Measurements from ENCODE around the gene TBCK. TPM values are rescaled to one million over a fixed set of nuclear protein-coding genes. Genes with fewer than 3 reads are reported as not detected.

The TBCK gene
- total RNA-seq, 4 donors from 2014 or later = 15.6 to 29.9 (median 21.8) TPM

DNA sequence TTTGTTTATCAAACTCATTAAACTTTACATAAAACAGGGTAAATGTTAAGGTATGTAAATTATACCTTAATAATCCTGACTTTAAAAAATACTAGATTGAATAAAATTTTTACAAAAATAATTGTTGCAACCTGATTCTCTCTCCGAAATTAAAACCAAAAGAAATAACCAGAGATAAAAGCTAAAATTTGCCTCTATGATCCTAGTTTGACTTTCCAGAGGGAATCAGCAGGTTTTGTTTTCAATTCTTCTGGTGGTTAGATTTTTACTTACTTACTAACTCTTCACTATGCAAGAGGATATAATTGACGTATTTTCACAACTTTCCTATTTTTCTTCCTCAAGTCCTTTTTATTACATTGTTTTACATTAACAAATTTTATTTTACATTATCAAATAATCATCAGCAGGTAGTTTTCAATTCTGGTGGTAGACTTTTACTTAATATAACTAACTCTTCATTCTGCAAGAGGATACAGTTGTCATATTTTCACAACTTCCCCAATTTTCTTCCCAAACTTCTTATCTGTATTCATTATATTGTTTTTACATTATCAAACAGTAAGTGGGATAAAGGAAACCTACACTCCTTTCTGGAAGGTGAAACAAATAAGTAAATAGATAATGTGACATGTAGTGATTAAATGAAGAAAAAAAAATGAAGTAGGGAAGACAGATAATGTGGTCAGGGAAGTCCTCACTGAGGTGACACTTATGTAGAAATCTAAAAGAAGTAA is 52.2 kb downstream of the TBCK start:
- no peak overlapping the region for H3K4me3 ChIP-seq (ENCODE audit: low read depth, poor library complexity, severe bottlenecking)
- DNase-seq (ENCODE audit: low spot score in 2 of 2) = no peak
- intact Hi-C loops (cut with DNase I; ENCODE audit: low total_unique reads) = no loop called here
- 94 to 97% methylated on average over 2 of the region's 2 CpGs for WGBS, 2 donors
- TF ChIP-seq, protein P1, sequence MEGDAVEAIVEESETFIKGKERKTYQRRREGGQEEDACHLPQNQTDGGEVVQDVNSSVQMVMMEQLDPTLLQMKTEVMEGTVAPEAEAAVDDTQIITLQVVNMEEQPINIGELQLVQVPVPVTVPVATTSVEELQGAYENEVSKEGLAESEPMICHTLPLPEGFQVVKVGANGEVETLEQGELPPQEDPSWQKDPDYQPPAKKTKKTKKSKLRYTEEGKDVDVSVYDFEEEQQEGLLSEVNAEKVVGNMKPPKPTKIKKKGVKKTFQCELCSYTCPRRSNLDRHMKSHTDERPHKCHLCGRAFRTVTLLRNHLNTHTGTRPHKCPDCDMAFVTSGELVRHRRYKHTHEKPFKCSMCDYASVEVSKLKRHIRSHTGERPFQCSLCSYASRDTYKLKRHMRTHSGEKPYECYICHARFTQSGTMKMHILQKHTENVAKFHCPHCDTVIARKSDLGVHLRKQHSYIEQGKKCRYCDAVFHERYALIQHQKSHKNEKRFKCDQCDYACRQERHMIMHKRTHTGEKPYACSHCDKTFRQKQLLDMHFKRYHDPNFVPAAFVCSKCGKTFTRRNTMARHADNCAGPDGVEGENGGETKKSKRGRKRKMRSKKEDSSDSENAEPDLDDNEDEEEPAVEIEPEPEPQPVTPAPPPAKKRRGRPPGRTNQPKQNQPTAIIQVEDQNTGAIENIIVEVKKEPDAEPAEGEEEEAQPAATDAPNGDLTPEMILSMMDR (IDR thresholded peaks at IDR 0.05) = no peak
- no peak for TF ChIP-seq POLR2A (IDR thresholded peaks at IDR 0.05)

DNA sequence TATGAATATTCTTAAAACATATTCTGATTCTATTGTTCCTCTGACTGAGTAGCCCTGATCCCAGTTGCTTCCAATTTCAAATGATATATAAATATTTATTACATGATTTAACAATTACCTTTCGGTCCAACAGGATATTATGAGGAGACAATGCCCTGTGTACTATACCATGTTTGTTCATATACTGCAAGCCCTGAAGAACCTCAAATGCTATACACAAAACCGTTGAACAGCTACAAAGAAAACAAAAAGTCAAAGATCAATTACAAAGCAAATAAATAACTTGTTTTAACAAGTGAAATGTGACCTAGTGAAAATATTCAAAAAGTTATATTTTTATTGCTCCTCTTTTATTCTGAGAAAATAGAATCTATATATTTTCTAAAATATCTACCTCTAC is 54.0 kb downstream of the TBCK start:
- no peak overlapping the region for H3K4me3 ChIP-seq (ENCODE audit: low read depth, poor library complexity, severe bottlenecking)
- no peak for DNase-seq (ENCODE audit: low spot score in 2 of 2)
- TF ChIP-seq, protein P1 (IDR thresholded peaks at IDR 0.05) = no peak
- TF ChIP-seq POLR2A (IDR thresholded peaks at IDR 0.05) = no peak
- intact Hi-C loops (cut with DNase I; ENCODE audit: low total_unique reads) = no loop called here
- 84 to 92% methylated on average over 2 of the region's 2 CpGs for WGBS, 2 donors

DNA sequence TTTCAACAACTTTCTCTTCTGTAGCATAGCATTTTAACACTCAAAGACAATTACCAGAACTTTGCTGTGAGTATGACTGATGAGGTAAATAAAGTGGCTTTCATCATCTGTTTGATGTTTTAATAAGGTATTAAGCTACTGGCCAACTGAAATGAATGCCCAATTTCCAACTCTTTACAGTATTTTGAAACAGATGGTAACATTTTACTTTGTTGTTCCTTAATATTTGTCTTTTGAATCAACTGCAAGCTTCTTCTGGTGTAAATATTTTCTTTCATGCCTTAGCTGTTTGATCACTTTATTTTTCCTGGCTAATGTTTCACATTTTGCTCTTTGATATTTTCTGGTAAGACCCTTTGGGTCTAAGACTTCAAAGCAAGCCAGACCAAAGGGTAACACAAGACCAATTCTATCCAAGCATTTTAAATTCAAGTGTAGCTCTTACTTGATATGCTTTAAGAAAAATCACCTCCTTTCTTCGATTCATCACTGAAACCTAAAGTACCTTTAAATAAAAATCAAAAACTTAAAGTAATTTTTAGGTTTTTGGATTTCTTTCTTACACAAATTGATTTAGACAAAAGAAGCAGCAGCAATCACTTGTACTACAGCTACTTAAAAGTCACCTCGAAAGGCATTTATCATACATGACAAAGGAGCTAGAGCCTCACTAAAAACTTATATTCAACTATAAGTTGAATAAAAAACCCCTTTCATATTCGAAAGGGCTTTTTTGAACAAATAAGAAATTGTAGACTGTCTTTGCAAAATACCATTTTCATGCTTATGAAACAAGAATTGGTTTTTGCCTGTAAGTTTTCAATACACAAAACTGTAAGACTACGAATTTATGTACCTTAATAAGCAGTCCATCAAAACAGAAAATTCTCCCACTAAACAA is 57.6 kb downstream of the TBCK start:
- no peak overlapping the region for H3K4me3 ChIP-seq (ENCODE audit: low read depth, poor library complexity, severe bottlenecking)
- WGBS, 2 donors = 90 to 92% methylated on average over 4 of the region's 4 CpGs
- intact Hi-C loops (cut with DNase I; ENCODE audit: low total_unique reads) = no loop called here
- TF ChIP-seq, protein P1 (IDR thresholded peaks at IDR 0.05) = no peak
- TF ChIP-seq POLR2A (IDR thresholded peaks at IDR 0.05) = no peak
- DNase-seq (ENCODE audit: low spot score in 2 of 2) = no peak

DNA sequence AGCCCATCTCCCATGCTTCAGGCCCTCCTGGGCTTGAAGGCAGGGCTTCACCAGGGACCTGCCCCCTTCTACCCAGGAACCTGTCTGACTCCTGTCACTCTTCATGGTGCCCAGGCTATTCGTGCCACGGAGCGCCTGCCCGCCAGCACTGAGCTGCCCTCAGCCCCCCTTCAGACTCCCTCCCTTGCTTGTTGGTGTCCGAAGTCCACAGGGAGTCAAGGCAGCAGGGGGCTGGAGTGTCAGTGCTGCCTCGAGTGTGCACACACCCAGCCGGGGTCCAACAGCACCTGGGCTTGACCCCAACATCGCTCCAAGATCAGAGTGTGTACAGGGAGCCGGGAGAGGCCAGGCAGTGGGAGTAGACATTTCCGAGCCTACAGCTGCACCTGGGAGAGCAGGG is 59.8 kb downstream of the TBCK start:
- H3K4me3 ChIP-seq (ENCODE audit: low read depth, poor library complexity, severe bottlenecking) = no peak overlapping the region
- WGBS, 2 donors = 97 to 98% methylated on average over 10 of the region's 10 CpGs
- no peak for DNase-seq (ENCODE audit: low spot score in 2 of 2)
- TF ChIP-seq, protein P1 (IDR thresholded peaks at IDR 0.05) = no peak
- no peak for TF ChIP-seq POLR2A (IDR thresholded peaks at IDR 0.05)
- intact Hi-C loops (cut with DNase I; ENCODE audit: low total_unique reads) = no loop called here

DNA sequence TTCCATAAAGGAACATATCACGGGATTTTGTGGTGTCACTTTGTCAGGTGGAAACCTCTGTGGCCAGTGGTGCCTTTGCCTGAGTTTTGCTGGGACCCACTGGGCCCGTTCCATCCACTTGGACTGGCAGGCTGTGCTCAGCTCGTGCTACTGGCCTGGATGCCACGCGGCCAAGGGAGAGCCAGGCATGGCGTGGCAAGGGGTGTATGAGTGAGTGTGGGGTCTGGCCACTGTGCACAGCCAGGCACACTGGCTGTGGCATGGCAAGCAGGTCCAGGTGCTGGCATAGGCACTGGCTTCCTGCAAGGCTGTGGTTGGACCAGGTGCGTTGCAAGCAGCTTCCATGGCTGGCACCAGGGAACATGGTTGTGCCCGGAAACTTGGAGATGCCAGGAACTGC is 60.8 kb downstream of the TBCK start:
- intact Hi-C loops (cut with DNase I; ENCODE audit: low total_unique reads) = no loop called here
- no peak for TF ChIP-seq POLR2A (IDR thresholded peaks at IDR 0.05)
- TF ChIP-seq, protein P1 (IDR thresholded peaks at IDR 0.05) = no peak
- no peak overlapping the region for H3K4me3 ChIP-seq (ENCODE audit: low read depth, poor library complexity, severe bottlenecking)
- no peak for DNase-seq (ENCODE audit: low spot score in 2 of 2)
- 90 to 99% methylated on average over 8 of the region's 8 CpGs for WGBS, 2 donors

Data from lower leg skin (tissue), 4 donors.